Heart left ventricle (tissue), 13 donors: ENCODE measurements around the gene HTR7.

Source experiments
- POLR2A ChIP-seq, 2 donors: fragments of 450-650 bp; IDR thresholded peaks; one replicate each; pipeline ENCODE4 v1.6.1; 2017; ENCODE audit warnings: antibody characterized with exemption in 2 of 2, mild to moderate bottlenecking in 2 of 2, moderate library complexity in 2 of 2
- TF ChIP-seq, protein P1 (sequence below), 12 donors: fragments of 200-600 bp; sonication (generic) in 4 of 12; IDR thresholded peaks; one replicate each; pipeline versions ENCODE4 v1.5.0 to v1.8.0; 2018 to 2022; ENCODE audit warnings: antibody characterized with exemption in 12 of 12, mild to moderate bottlenecking in 5 of 12
- donor health status: ischemic (EF 13 %, LVEDD 7.1; RV severe dilation, severe dysfunction).
- donor health status: DM: no; HTN: yes; CAD: no.
- donor health status: DM: no; HTN: no; CAD: no.
- donor health status: ischemic (EF 25% LVEDD 6.9; RV normal size, moderate dysfunction).
- donor health status: ischemic (EF 25% LVEDD 5.7; RV mildly dilated, moderate dysfunction).
- donor health status: ischemic (EF 35%, LVEDD 5.7; RV mildly dilated, moderate dysfunction).
- donor health status: nonischemic (EF 11% LVEDD 7.7; RV severe dilation, severe dysfunction).
- donor health status: DM: yes; HTN: yes; CAD: no.
- donor health status: PGD.
- donor health status: ischemic (EF 29% LVEDD 5.4; RV normal size, mild dysfunction).
- donor health status: nonischemic (EF 23%, LVEDD 6.1; RV moderate dilation, normal function).

- TF ChIP-seq, protein P1, sequence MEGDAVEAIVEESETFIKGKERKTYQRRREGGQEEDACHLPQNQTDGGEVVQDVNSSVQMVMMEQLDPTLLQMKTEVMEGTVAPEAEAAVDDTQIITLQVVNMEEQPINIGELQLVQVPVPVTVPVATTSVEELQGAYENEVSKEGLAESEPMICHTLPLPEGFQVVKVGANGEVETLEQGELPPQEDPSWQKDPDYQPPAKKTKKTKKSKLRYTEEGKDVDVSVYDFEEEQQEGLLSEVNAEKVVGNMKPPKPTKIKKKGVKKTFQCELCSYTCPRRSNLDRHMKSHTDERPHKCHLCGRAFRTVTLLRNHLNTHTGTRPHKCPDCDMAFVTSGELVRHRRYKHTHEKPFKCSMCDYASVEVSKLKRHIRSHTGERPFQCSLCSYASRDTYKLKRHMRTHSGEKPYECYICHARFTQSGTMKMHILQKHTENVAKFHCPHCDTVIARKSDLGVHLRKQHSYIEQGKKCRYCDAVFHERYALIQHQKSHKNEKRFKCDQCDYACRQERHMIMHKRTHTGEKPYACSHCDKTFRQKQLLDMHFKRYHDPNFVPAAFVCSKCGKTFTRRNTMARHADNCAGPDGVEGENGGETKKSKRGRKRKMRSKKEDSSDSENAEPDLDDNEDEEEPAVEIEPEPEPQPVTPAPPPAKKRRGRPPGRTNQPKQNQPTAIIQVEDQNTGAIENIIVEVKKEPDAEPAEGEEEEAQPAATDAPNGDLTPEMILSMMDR (IDR thresholded peaks at IDR 0.05) = no peak
- no peak for TF ChIP-seq POLR2A (IDR thresholded peaks at IDR 0.05)
Observed at GRCh38 chr10:90885176-90885575, 27.3 kb upstream of the HTR7 start.
